ENCODE data around the gene ADAR.

ADAR gene

DNA sequence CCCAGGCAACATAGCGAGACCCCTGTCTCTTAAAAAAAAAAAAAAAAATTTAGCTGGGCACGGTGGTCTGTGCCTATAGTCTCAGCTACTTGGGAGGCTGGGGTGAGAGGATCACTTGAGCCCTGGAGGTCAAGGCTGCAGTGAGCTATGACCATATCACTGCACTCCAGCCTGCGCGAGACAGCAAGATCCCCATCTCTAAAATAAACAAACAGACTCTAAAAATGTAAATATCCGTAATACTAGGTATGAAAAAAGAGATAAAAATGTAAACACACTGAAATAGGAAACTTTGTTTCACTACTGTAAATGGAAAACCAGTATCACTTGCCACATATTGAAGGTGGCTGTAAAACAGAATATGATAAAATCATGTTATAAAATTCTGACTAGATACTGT lies 17.2 kb downstream of the ADAR start:
- no peak for DNase-seq (ENCODE audit: extremely low spot score)
- POLR2A ChIA-PET = no interaction called here
- TF ChIP-seq, protein P1, sequence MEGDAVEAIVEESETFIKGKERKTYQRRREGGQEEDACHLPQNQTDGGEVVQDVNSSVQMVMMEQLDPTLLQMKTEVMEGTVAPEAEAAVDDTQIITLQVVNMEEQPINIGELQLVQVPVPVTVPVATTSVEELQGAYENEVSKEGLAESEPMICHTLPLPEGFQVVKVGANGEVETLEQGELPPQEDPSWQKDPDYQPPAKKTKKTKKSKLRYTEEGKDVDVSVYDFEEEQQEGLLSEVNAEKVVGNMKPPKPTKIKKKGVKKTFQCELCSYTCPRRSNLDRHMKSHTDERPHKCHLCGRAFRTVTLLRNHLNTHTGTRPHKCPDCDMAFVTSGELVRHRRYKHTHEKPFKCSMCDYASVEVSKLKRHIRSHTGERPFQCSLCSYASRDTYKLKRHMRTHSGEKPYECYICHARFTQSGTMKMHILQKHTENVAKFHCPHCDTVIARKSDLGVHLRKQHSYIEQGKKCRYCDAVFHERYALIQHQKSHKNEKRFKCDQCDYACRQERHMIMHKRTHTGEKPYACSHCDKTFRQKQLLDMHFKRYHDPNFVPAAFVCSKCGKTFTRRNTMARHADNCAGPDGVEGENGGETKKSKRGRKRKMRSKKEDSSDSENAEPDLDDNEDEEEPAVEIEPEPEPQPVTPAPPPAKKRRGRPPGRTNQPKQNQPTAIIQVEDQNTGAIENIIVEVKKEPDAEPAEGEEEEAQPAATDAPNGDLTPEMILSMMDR (IDR thresholded peaks at IDR 0.05; ENCODE audit: control extremely low read depth, extremely low read depth, low read depth, missing control alignments) = no peak
- CTCF ChIA-PET = interaction anchor here (1.4 kb wide), 1 partner anchor 44 kb away, joined by 3 read pairs; no protein-coding TSS in a partner anchor

- POLR2A ChIA-PET = no interaction called here
- no peak for DNase-seq (ENCODE audit: extremely low spot score)
- CTCF ChIA-PET = interaction anchor here (1.4 to 2.5 kb wide), 2 partner anchors 14 to 110 kb away, joined by 3 to 9 read pairs; no protein-coding TSS in a partner anchor
- TF ChIP-seq, protein P1 (IDR thresholded peaks at IDR 0.05; ENCODE audit: control extremely low read depth, extremely low read depth, low read depth, missing control alignments) = no peak
Observed at GRCh38 chr1:154589780-154590179, 18.2 kb downstream of the ADAR start.

GRCh38 chr1:154586641-154587040 lies 21.3 kb downstream of the ADAR start:
- ChIA-PET CTCF (interaction anchor here (1.8 kb wide), 1 partner anchor 18 kb away, joined by 5 read pairs; no protein-coding TSS in a partner anchor), POLR2A (no interaction called here)
- no peak for DNase-seq (ENCODE audit: extremely low spot score)
- TF ChIP-seq, protein P1 (IDR thresholded peaks at IDR 0.05; ENCODE audit: control extremely low read depth, extremely low read depth, low read depth, missing control alignments) = no peak

DNA sequence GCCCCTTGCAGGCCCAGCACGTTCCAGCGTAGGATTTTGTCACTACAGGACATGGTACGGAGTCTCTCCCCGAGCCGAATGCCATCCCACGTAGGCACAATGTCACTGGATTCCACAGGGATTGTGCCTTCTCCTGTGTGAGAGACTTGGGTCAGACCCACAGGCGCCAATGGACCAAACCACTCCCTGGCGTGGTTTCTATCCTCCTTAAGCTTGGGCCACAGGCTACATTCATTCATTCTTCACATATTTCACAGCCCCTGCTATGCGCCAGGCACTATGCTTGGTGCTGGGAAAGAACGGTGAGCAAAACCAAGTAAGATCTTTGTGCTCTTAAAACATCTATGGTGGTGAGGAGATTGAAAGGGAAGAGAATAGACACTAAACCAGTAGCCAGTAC lies 21.8 kb downstream of the ADAR start:
- no peak for DNase-seq (ENCODE audit: extremely low spot score)
- TF ChIP-seq, protein P1 (IDR thresholded peaks at IDR 0.05; ENCODE audit: control extremely low read depth, extremely low read depth, low read depth, missing control alignments) = no peak
- POLR2A ChIA-PET = no interaction called here
- CTCF ChIA-PET = interaction anchor here (1.8 kb wide), 1 partner anchor 18 kb away, joined by 5 read pairs; no protein-coding TSS in a partner anchor

DNA sequence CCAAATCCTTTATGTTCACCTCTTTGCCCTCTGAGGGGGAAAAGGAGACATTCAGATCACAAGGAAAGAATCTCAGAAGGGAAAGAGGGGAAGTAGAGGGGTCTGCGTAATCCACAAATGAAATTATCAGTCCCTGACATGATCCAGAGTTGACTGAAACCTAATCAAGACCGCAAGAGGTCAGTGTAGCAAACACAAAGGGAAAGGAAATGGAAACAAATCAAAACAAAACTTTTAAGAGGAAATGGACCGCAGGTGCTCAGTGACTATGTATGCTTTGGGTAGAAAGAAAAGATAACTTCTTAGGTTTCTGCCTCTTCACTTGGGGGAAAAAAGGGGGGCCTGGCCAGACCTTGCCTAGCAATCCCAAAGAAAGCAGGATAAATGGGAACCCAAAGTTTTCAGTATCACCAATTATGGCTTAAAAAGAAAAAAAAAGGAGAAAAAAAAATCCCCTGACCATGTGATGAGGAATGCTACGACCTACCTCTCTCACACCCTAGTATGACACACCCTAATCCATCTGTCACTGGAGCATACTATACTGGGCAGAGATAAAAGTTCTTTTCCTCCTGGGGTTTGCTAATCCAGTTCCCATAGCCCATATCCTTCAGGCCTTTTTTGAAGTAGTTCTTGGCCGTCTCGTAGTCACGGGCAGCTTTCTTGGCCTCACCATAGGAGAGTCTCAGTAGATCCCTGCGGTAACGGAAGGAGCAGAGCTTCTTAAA lies 23.6 kb downstream of the ADAR start:
- DNase-seq (ENCODE audit: extremely low spot score) = no peak
- ChIA-PET CTCF (interaction anchor here (2.0 kb wide), 1 partner anchor 18 kb away, joined by 6 read pairs; the partner anchor contains the start of gene CHRNB2), POLR2A (no interaction called here)
- TF ChIP-seq, protein P1 (IDR thresholded peaks at IDR 0.05; ENCODE audit: control extremely low read depth, extremely low read depth, low read depth, missing control alignments) = peak; percentile 10

- TF ChIP-seq, protein P1 (IDR thresholded peaks at IDR 0.05; ENCODE audit: control extremely low read depth, extremely low read depth, low read depth, missing control alignments) = no peak
- POLR2A ChIA-PET = no interaction called here
- CTCF ChIA-PET = interaction anchor here (2.0 kb wide), 1 partner anchor 17 kb away, joined by 6 read pairs; the partner anchor contains the start of gene CHRNB2
- no peak for DNase-seq (ENCODE audit: extremely low spot score)
Observed at GRCh38 chr1:154583773-154584172, 24.2 kb downstream of the ADAR start.

Measured in GM10248 (cell line).